GM12878 (cell line): ENCODE data around the gene SLC9A7. TPM values are rescaled to one million over a fixed set of nuclear protein-coding genes. Genes with fewer than 3 reads are reported as not detected.

ENCODE experiments used
- CBX5 ChIP-seq: sonication (generic); IDR thresholded peaks from 2 replicates; pipeline ENCODE4 v1.6.1; 2016; ENCODE audit warnings: low read depth, moderate library complexity, mild to moderate bottlenecking, inconsistent platforms
- IRF4 ChIP-seq: IDR thresholded peaks from 2 replicates; pipeline ENCODE4 v1.6.1; 2011; ENCODE audit warnings: low read depth, low read length
- MTA3 ChIP-seq: IDR thresholded peaks from 2 replicates; pipeline ENCODE4 v1.6.1; 2012; ENCODE audit warnings: low read length, inconsistent platforms, borderline replicate concordance
- RAD21 ChIP-seq: IDR thresholded peaks from 2 replicates; pipeline ENCODE4 v1.6.1; 2011; ENCODE audit warnings: mild to moderate bottlenecking, low read depth, low read length, moderate library complexity; ENCODE audit not compliant: insufficient read depth
- polyA plus RNA-seq, 11 experiments: library from polyadenylated mRNA; depleted of rRNA in 4 of 11; unstranded in 6 of 11; stranded (reverse) in 5 of 11; fragments of >200 nt; fragmentation: Nextera tagmentation in 4 of 11; fragmentation: Illumina TruSeq in 1 of 11; extraction: Ambion mirVana in 4 of 11; extraction: Trizol in 1 of 11; gene quantifications; 1 replicate in 1 of 11; 2 replicates in 10 of 11; pipeline versions ENCODE4 v1.2.1 to v1.2.3, GENCODE V29; 2011 to 2016; ENCODE audit warnings: inconsistent platforms in 2 of 11, missing spikeins in 2 of 11, low read depth in 1 of 11
- total RNA-seq, 4 experiments: library from RNA; depleted of rRNA in 3 of 4; stranded (reverse); fragments of >200 nt in 3 of 4; fragmentation: Illumina TruSeq in 1 of 4; extraction: Trizol in 1 of 4; gene quantifications; 2 replicates each; pipeline versions ENCODE4 v1.2.1 to v1.2.3, GENCODE V29; 2013 to 2021
- TF ChIP-seq, protein P1 (sequence below): fragments of 450-650 bp; formaldehyde crosslinking; IDR thresholded peaks from 2 replicates; pipeline ENCODE4 v1.4.0; 2020; ENCODE audit warnings: mild to moderate bottlenecking, moderate library complexity
- TF ChIP-seq, protein P2 (sequence below): fragments of 450-650 bp; formaldehyde crosslinking; IDR thresholded peaks from 2 replicates; pipeline ENCODE4 v1.5.0; 2022; ENCODE audit warnings: mild to moderate bottlenecking, missing genetic modification characterization
- TF ChIP-seq, protein P3 (sequence below): fragments of 450-650 bp; conservative IDR thresholded peaks from 2 replicates; pipeline ENCODE4 v1.6.1; 2017; ENCODE audit warnings: mild to moderate bottlenecking, moderate library complexity
- TF ChIP-seq, protein P4 (sequence below): IDR thresholded peaks from 2 replicates; pipeline ENCODE4 v1.6.1; 2011; ENCODE audit warnings: borderline replicate concordance, low read depth, mild to moderate bottlenecking, moderate library complexity, mixed read lengths, low read length; ENCODE audit not compliant: insufficient read depth; ENCODE audit errors: extremely low read length
- TF ChIP-seq, protein P5 (sequence below): fragments of 450-650 bp; IDR thresholded peaks from 2 replicates; pipeline ENCODE4 v1.6.1; 2017; ENCODE audit warnings: antibody characterized with exemption, mild to moderate bottlenecking, moderate library complexity
- TF ChIP-seq, protein P6 (sequence below): fragments of 450-650 bp; IDR thresholded peaks from 2 replicates; pipeline ENCODE4 v1.6.1; 2017; ENCODE audit warnings: low read depth, mild to moderate bottlenecking, moderate library complexity

SLC9A7 gene
- total and polyA plus RNA-seq, 10 of the 15 experiments (the other 5 are each of a cell fraction or from before 2014, with no cell fraction given) = 5.0 to 62.8 (median 30.5) TPM

DNA sequence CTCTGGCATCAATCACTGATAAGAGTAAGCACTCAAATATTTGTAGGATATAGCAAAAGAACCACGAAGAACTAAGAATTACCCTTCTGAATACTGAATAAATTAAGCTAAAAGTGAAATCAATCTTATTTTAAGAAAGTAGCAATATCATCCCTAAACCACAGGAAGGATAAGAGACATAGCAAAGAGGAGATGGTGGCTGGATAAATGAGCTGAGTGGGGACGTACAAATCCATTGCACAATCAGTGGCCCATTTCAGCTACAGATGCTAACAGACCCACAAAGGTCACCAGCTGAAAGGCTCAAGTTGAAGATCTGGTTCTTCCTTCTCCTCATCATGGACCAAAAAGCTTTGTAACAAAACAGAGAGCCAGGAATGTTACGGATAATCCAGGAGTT, 77.1 kb downstream of the SLC9A7 start (continued):
- TF ChIP-seq, protein P1, sequence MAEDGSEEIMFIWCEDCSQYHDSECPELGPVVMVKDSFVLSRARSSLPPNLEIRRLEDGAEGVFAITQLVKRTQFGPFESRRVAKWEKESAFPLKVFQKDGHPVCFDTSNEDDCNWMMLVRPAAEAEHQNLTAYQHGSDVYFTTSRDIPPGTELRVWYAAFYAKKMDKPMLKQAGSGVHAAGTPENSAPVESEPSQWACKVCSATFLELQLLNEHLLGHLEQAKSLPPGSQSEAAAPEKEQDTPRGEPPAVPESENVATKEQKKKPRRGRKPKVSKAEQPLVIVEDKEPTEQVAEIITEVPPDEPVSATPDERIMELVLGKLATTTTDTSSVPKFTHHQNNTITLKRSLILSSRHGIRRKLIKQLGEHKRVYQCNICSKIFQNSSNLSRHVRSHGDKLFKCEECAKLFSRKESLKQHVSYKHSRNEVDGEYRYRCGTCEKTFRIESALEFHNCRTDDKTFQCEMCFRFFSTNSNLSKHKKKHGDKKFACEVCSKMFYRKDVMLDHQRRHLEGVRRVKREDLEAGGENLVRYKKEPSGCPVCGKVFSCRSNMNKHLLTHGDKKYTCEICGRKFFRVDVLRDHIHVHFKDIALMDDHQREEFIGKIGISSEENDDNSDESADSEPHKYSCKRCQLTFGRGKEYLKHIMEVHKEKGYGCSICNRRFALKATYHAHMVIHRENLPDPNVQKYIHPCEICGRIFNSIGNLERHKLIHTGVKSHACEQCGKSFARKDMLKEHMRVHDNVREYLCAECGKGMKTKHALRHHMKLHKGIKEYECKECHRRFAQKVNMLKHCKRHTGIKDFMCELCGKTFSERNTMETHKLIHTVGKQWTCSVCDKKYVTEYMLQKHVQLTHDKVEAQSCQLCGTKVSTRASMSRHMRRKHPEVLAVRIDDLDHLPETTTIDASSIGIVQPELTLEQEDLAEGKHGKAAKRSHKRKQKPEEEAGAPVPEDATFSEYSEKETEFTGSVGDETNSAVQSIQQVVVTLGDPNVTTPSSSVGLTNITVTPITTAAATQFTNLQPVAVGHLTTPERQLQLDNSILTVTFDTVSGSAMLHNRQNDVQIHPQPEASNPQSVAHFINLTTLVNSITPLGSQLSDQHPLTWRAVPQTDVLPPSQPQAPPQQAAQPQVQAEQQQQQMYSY (CRISPR knock-in tag) = no peak
- TF ChIP-seq MTA3 = no peak
- TF ChIP-seq IRF4 = no peak
- no peak for TF ChIP-seq RAD21
- TF ChIP-seq, protein P2, sequence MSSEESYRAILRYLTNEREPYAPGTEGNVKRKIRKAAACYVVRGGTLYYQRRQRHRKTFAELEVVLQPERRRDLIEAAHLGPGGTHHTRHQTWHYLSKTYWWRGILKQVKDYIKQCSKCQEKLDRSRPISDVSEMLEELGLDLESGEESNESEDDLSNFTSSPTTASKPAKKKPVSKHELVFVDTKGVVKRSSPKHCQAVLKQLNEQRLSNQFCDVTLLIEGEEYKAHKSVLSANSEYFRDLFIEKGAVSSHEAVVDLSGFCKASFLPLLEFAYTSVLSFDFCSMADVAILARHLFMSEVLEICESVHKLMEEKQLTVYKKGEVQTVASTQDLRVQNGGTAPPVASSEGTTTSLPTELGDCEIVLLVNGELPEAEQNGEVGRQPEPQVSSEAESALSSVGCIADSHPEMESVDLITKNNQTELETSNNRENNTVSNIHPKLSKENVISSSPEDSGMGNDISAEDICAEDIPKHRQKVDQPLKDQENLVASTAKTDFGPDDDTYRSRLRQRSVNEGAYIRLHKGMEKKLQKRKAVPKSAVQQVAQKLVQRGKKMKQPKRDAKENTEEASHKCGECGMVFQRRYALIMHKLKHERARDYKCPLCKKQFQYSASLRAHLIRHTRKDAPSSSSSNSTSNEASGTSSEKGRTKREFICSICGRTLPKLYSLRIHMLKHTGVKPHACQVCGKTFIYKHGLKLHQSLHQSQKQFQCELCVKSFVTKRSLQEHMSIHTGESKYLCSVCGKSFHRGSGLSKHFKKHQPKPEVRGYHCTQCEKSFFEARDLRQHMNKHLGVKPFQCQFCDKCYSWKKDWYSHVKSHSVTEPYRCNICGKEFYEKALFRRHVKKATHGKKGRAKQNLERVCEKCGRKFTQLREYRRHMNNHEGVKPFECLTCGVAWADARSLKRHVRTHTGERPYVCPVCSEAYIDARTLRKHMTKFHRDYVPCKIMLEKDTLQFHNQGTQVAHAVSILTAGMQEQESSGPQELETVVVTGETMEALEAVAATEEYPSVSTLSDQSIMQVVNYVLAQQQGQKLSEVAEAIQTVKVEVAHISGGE = no peak
- TF ChIP-seq, protein P3, sequence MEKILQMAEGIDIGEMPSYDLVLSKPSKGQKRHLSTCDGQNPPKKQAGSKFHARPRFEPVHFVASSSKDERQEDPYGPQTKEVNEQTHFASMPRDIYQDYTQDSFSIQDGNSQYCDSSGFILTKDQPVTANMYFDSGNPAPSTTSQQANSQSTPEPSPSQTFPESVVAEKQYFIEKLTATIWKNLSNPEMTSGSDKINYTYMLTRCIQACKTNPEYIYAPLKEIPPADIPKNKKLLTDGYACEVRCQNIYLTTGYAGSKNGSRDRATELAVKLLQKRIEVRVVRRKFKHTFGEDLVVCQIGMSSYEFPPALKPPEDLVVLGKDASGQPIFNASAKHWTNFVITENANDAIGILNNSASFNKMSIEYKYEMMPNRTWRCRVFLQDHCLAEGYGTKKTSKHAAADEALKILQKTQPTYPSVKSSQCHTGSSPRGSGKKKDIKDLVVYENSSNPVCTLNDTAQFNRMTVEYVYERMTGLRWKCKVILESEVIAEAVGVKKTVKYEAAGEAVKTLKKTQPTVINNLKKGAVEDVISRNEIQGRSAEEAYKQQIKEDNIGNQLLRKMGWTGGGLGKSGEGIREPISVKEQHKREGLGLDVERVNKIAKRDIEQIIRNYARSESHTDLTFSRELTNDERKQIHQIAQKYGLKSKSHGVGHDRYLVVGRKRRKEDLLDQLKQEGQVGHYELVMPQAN = no peak
- TF ChIP-seq CBX5 = no peak
- TF ChIP-seq, protein P4, sequence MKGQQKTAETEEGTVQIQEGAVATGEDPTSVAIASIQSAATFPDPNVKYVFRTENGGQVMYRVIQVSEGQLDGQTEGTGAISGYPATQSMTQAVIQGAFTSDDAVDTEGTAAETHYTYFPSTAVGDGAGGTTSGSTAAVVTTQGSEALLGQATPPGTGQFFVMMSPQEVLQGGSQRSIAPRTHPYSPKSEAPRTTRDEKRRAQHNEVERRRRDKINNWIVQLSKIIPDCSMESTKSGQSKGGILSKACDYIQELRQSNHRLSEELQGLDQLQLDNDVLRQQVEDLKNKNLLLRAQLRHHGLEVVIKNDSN = no peak
- TF ChIP-seq, protein P5, sequence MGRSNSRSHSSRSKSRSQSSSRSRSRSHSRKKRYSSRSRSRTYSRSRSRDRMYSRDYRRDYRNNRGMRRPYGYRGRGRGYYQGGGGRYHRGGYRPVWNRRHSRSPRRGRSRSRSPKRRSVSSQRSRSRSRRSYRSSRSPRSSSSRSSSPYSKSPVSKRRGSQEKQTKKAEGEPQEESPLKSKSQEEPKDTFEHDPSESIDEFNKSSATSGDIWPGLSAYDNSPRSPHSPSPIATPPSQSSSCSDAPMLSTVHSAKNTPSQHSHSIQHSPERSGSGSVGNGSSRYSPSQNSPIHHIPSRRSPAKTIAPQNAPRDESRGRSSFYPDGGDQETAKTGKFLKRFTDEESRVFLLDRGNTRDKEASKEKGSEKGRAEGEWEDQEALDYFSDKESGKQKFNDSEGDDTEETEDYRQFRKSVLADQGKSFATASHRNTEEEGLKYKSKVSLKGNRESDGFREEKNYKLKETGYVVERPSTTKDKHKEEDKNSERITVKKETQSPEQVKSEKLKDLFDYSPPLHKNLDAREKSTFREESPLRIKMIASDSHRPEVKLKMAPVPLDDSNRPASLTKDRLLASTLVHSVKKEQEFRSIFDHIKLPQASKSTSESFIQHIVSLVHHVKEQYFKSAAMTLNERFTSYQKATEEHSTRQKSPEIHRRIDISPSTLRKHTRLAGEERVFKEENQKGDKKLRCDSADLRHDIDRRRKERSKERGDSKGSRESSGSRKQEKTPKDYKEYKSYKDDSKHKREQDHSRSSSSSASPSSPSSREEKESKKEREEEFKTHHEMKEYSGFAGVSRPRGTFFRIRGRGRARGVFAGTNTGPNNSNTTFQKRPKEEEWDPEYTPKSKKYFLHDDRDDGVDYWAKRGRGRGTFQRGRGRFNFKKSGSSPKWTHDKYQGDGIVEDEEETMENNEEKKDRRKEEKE = no peak
- TF ChIP-seq, protein P6, sequence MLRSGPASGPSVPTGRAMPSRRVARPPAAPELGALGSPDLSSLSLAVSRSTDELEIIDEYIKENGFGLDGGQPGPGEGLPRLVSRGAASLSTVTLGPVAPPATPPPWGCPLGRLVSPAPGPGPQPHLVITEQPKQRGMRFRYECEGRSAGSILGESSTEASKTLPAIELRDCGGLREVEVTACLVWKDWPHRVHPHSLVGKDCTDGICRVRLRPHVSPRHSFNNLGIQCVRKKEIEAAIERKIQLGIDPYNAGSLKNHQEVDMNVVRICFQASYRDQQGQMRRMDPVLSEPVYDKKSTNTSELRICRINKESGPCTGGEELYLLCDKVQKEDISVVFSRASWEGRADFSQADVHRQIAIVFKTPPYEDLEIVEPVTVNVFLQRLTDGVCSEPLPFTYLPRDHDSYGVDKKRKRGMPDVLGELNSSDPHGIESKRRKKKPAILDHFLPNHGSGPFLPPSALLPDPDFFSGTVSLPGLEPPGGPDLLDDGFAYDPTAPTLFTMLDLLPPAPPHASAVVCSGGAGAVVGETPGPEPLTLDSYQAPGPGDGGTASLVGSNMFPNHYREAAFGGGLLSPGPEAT = no peak
